ENCODE results near the gene SLC29A1.

SLC29A1 gene

DNA sequence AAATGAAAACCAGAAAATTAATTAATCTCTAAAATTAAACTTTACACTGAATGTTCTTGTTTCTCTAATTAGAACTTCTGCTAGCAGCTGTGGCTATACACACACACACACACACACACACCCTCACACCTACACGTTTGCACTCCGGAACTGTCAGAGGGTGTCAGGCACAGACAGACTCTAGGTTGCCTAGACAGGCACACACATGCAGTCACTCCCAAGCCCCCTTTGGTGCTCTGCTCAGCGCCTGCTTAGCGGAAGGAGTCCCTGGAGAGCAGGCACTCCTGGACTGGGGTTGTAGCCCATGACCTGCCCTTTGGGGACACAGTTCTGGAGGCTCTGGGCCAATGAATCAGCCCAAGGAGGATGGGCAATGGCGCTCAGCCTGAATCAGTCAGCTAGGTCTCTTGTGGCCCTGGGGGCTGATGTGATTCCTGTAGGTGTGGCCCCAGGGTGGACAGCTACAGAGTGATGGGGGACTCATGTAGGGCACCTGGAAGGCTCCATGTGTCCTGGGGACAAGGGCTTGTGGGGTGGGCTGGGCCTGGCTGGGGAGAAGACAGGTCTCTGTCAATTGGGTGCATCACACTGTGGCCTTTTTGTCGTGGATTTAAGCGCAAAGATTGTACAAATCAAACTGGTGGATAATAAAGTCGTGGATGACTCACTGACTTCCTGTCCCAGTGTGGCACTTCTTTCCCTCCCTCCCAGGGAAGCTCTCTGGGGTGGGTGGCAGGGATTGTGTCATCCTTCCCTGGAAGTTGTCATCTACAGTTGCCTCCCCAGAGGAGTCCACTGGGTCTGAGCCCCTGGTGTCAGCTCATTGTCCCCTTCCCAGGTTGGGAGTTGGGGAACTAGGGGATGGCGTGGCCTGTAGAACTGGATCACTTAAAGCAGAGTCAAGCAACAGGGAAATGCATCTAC lies 55.6 kb downstream of the SLC29A1 start:
- TF ChIP-seq, protein P1, sequence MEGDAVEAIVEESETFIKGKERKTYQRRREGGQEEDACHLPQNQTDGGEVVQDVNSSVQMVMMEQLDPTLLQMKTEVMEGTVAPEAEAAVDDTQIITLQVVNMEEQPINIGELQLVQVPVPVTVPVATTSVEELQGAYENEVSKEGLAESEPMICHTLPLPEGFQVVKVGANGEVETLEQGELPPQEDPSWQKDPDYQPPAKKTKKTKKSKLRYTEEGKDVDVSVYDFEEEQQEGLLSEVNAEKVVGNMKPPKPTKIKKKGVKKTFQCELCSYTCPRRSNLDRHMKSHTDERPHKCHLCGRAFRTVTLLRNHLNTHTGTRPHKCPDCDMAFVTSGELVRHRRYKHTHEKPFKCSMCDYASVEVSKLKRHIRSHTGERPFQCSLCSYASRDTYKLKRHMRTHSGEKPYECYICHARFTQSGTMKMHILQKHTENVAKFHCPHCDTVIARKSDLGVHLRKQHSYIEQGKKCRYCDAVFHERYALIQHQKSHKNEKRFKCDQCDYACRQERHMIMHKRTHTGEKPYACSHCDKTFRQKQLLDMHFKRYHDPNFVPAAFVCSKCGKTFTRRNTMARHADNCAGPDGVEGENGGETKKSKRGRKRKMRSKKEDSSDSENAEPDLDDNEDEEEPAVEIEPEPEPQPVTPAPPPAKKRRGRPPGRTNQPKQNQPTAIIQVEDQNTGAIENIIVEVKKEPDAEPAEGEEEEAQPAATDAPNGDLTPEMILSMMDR (conservative IDR thresholded peaks at IDR 0.05; ENCODE audit: low read depth, low read length): no peak
- Histone ChIP-seq H4K20me1 (ENCODE audit: insufficient read depth) (no peaks in the 10 kb centered on the region), H3K36me3 (ENCODE audit: insufficient read depth) (no peaks in the 10 kb centered on the region), H3K4me3 (IDR thresholded peaks at IDR 0.05; ENCODE audit: insufficient read depth, low read depth, low read length) (no peak overlapping the region), H3K79me2 (ENCODE audit: insufficient read depth, low read depth) (no peaks in the 10 kb centered on the region), H2AFZ (ENCODE audit: low read depth) (no peak overlapping the region), H3K27ac (no peak overlapping the region), H3K4me1 (ENCODE audit: low read depth, poor library complexity, severe bottlenecking) (no peaks in the 10 kb centered on the region), H3K4me2 (no peak overlapping the region), H3K9ac (no peak overlapping the region), H3K27me3 (ENCODE audit: insufficient read depth, low read depth) (peaks cover 61% of the 10 kb centered on the region)

Measured in KMS-11 (cell line).